Neural cell (in vitro differentiated cells): Measurements from ENCODE around the gene TEX11. TPM values are rescaled to one million over a fixed set of nuclear protein-coding genes. Genes with fewer than 3 reads are reported as not detected.

Experiments used
- H2AFZ ChIP-seq: fragments of 200-600, 300-800 bp; sonication (generic), shearing (Covaris generic); 2 replicates; pipeline ENCODE4 v1.6.0; 2014; ENCODE audit warnings: low read depth, mild to moderate bottlenecking, antibody characterized with exemption, low read length, moderate library complexity
- H3F3A ChIP-seq: fragments of 200-600 bp; shearing (Covaris generic); 2 replicates; pipeline ENCODE4 v1.6.1; 2016; ENCODE audit warnings: mild to moderate bottlenecking, moderate library complexity, mixed read lengths, antibody characterized with exemption, low read length; ENCODE audit not compliant: insufficient read depth, poor library complexity, severe bottlenecking
- H3K27ac ChIP-seq: fragments of 200-600, 300-800 bp; sonication (generic), shearing (Covaris generic); 2 replicates; pipeline ENCODE4 v1.5.1; 2014; ENCODE audit warnings: mild to moderate bottlenecking, low read length, moderate library complexity
- H3K27me3 ChIP-seq: fragments of 300-800, 200-600 bp; sonication (generic), shearing (Covaris generic); 2 replicates; pipeline ENCODE4 v1.6.0; 2014; ENCODE audit warnings: mild to moderate bottlenecking, low read depth, low read length, moderate library complexity; ENCODE audit not compliant: insufficient read depth
- H3K36me3 ChIP-seq: fragments of 300-800, 200-600 bp; sonication (generic), shearing (Covaris generic); 2 replicates; pipeline ENCODE4 v1.5.1; 2014; ENCODE audit warnings: mild to moderate bottlenecking, antibody characterized with exemption, low read length, moderate library complexity; ENCODE audit not compliant: insufficient read depth
- H3K4me2 ChIP-seq: fragments of 300-800, 200-600 bp; sonication (generic), shearing (Covaris generic); 2 replicates; pipeline ENCODE4 v1.6.0; 2014; ENCODE audit warnings: mild to moderate bottlenecking, low read length
- H3K4me3 ChIP-seq: fragments of 300-800, 200-600 bp; sonication (generic), shearing (Covaris generic); 2 replicates; pipeline ENCODE4 v1.5.1; 2014; ENCODE audit warnings: mild to moderate bottlenecking, low read length, moderate library complexity
- H3K79me2 ChIP-seq: fragments of 200-600 bp; shearing (Covaris generic); replicated peaks from 2 replicates; pipeline ENCODE4 v1.6.0; 2014; ENCODE audit warnings: mild to moderate bottlenecking, low read length, moderate library complexity; ENCODE audit not compliant: insufficient read depth
- H3K9ac ChIP-seq: fragments of 300-800, 200-600 bp; sonication (generic), shearing (Covaris generic); 2 replicates; pipeline ENCODE4 v1.6.1; 2016; ENCODE audit warnings: mild to moderate bottlenecking, low read length, mixed read lengths
- H3K9me2 ChIP-seq: fragments of 200-600 bp; shearing (Covaris generic); 2 replicates; pipeline ENCODE4 v1.6.1; 2016; ENCODE audit warnings: mild to moderate bottlenecking, low read length, mixed read lengths; ENCODE audit not compliant: insufficient read depth
- H3K9me3 ChIP-seq: fragments of 200-600, 300-800 bp; sonication (generic), shearing (Covaris generic); 2 replicates; pipeline ENCODE4 v1.6.1; 2016; ENCODE audit warnings: mild to moderate bottlenecking, mixed run types, low read length, moderate library complexity, mixed read lengths
- H4K20me1 ChIP-seq: fragments of 200-600 bp; shearing (Covaris generic); 2 replicates; pipeline ENCODE4 v1.6.1; 2016; ENCODE audit warnings: mild to moderate bottlenecking, mixed run types; ENCODE audit not compliant: insufficient read depth
- CTCF ChIP-seq: fragments of 450-650 bp; IDR thresholded peaks from 2 replicates; pipeline ENCODE4 v1.5.1; 2014; ENCODE audit warnings: antibody characterized with exemption, mild to moderate bottlenecking, moderate library complexity; ENCODE audit not compliant: poor library complexity, severe bottlenecking
- EP300 ChIP-seq: fragments of 450-650 bp; conservative IDR thresholded peaks from 2 replicates; pipeline ENCODE4 v1.6.1; 2014; ENCODE audit warnings: antibody characterized with exemption, mild to moderate bottlenecking, moderate library complexity; ENCODE audit not compliant: poor library complexity, severe bottlenecking
- EZH2 ChIP-seq: fragments of 200-600, 300-800 bp; shearing (Covaris generic), sonication (generic); IDR thresholded peaks from 2 replicates; pipeline ENCODE4 v1.6.1; 2014; ENCODE audit warnings: antibody characterized with exemption, low read length, borderline replicate concordance, mild to moderate bottlenecking; ENCODE audit not compliant: insufficient read depth, poor library complexity, severe bottlenecking
- MXI1 ChIP-seq: fragments of 450-650 bp; conservative IDR thresholded peaks from 2 replicates; pipeline ENCODE4 v1.6.1; 2014; ENCODE audit warnings: antibody characterized with exemption, mild to moderate bottlenecking; ENCODE audit not compliant: poor library complexity, severe bottlenecking
- POLR2AphosphoS5 ChIP-seq: IDR thresholded peaks from 2 replicates; pipeline ENCODE4 v1.6.1; 2012
- RAD21 ChIP-seq: fragments of 450-650 bp; conservative IDR thresholded peaks from 2 replicates; pipeline ENCODE4 v1.6.1; 2014; ENCODE audit warnings: antibody characterized with exemption, mild to moderate bottlenecking, moderate library complexity
- REST ChIP-seq: IDR thresholded peaks from 2 replicates; pipeline ENCODE4 v1.6.1; 2012; ENCODE audit warnings: borderline replicate concordance
- SMC3 ChIP-seq: fragments of 450-650 bp; conservative IDR thresholded peaks from 2 replicates; pipeline ENCODE4 v1.6.1; 2014; ENCODE audit warnings: antibody characterized with exemption, mild to moderate bottlenecking, moderate library complexity; ENCODE audit not compliant: poor library complexity
- TAF1 ChIP-seq: IDR thresholded peaks from 2 replicates; pipeline ENCODE4 v1.6.1; 2012; ENCODE audit warnings: low read depth
- polyA plus RNA-seq: library from polyadenylated mRNA; depleted of rRNA; stranded (reverse); fragments of >200 nt; gene quantifications from 2 replicates; pipeline ENCODE4 v1.2.3, GENCODE V29; 2014

TEX11 gene
- polyA plus RNA-seq, 1 donor from 2014 or later: not detected

- Histone ChIP-seq H3K27me3 (no peaks in the 10 kb centered on the region), H3K4me2 (no peak overlapping the region), H4K20me1 (no peaks in the 10 kb centered on the region), H3K4me3 (no peak overlapping the region), H3F3A (no peaks in the 10 kb centered on the region), H3K9me3 (no peaks in the 10 kb centered on the region), H3K36me3 (no peaks in the 10 kb centered on the region), H3K9me2 (no peaks in the 10 kb centered on the region), H2AFZ (no peak overlapping the region), H3K9ac (no peak overlapping the region), H3K79me2 (no peaks in the 10 kb centered on the region), H3K27ac (no peak overlapping the region)
- TF ChIP-seq EZH2 (no peak), MXI1 (no peak), CTCF (no peak), EP300 (no peak), POLR2AphosphoS5 (no peak), SMC3 (no peak), TAF1 (no peak), RAD21 (no peak), REST (no peak)
Measured at GRCh38 chrX:70505451-70505841, 403.1 kb downstream of the TEX11 start.

GRCh38 chrX:70504772-70505450 is 403.6 kb downstream of the TEX11 start:
- H3K4me3 ChIP-seq: no peak overlapping the region
- no peaks in the 10 kb centered on the region for H3K9me2 ChIP-seq
- H3K27me3 ChIP-seq: no peaks in the 10 kb centered on the region
- H3K9me3 ChIP-seq: no peaks in the 10 kb centered on the region
- no peak overlapping the region for H3K4me2 ChIP-seq
- H3K79me2 ChIP-seq: no peaks in the 10 kb centered on the region
- H2AFZ ChIP-seq: no peak overlapping the region
- no peak overlapping the region for H3K27ac ChIP-seq
- H3K36me3 ChIP-seq: no peaks in the 10 kb centered on the region
- H3K9ac ChIP-seq: no peak overlapping the region
- H3F3A ChIP-seq: no peaks in the 10 kb centered on the region
- TF ChIP-seq REST: no peak
- TF ChIP-seq TAF1: no peak
- no peak for TF ChIP-seq SMC3
- no peak for TF ChIP-seq MXI1
- no peak for TF ChIP-seq POLR2AphosphoS5
- TF ChIP-seq EZH2: no peak
- TF ChIP-seq RAD21: no peak
- no peak for TF ChIP-seq CTCF
- TF ChIP-seq EP300: no peak
- H4K20me1 ChIP-seq: no peaks in the 10 kb centered on the region
